Muscle of leg (tissue), 11 donors: Measurements from ENCODE around the gene ZNF467. TPM values are rescaled to one million over a fixed set of nuclear protein-coding genes. Genes with fewer than 3 reads are reported as not detected.

Source experiments
- DNase-seq: peaks from one replicate; pipeline ENCODE4 v3.0.0; 2013
- H3K27ac ChIP-seq: one replicate; pipeline ENCODE4 v1.5.1; 2013; ENCODE audit warnings: mild to moderate bottlenecking, low read length, control low read depth
- H3K27me3 ChIP-seq: one replicate; pipeline ENCODE4 v1.6.1; 2013; ENCODE audit warnings: low read length; ENCODE audit not compliant: control insufficient read depth, insufficient read depth
- H3K36me3 ChIP-seq: one replicate; pipeline ENCODE4 v1.6.1; 2013; ENCODE audit warnings: low read length; ENCODE audit not compliant: control insufficient read depth, insufficient read depth
- H3K4me1 ChIP-seq: one replicate; pipeline ENCODE4 v1.6.1; 2013; ENCODE audit warnings: low read length; ENCODE audit not compliant: control insufficient read depth, insufficient read depth
- H3K4me3 ChIP-seq: one replicate; pipeline ENCODE4 v1.5.1; 2013; ENCODE audit warnings: low read length, control low read depth
- H3K9me3 ChIP-seq: replicated peaks from 2 replicates; pipeline ENCODE4 v1.6.1; 2013; ENCODE audit warnings: low read depth, low read length; ENCODE audit not compliant: control insufficient read depth
- WGBS: methylation state at CpG from one replicate; pipeline ENCODE4 v1.1.5; 2013; ENCODE audit warnings: missing lambda C conversion rate; ENCODE audit not compliant: insufficient coverage; 5-methylcytosine and 5-hydroxymethylcytosine counted together
- polyA plus RNA-seq, 8 donors: library from polyadenylated mRNA; unstranded; fragments of 120-200 nt; gene quantifications; one replicate each; pipeline versions ENCODE4 v1.2.1 to v1.2.3, GENCODE V29; 2013; ENCODE audit warnings: inconsistent platforms in 1 of 8, low replicate concordance in 1 of 8; ENCODE audit not compliant: insufficient read length in 8 of 8, insufficient read depth in 1 of 8
- total RNA-seq: library from RNA; stranded (reverse); fragments of 120-200 nt; gene quantifications from one replicate; pipeline ENCODE4 v1.2.4, GENCODE V29; 2013

The ZNF467 gene
- total and polyA plus RNA-seq, 9 donors = 3.0 to 14.3 (median 6.9) TPM

- no peak overlapping the region for H3K4me3 ChIP-seq
- no peak overlapping the region for H3K27ac ChIP-seq
- H3K36me3 ChIP-seq = peaks cover 92% of the 10 kb centered on the region
- 78% methylated on average over 4 of the region's 5 CpGs for WGBS
- DNase-seq = no peak
- H3K9me3 ChIP-seq = no peaks in the 10 kb centered on the region
- peaks cover 27% of the 10 kb centered on the region for H3K4me1 ChIP-seq
- H3K27me3 ChIP-seq = no peaks in the 10 kb centered on the region
These were observed 43.8 kb downstream of the ZNF467 start for GRCh38 chr7:149729586-149729982.

- Histone ChIP-seq H3K9me3 (no peaks in the 10 kb centered on the region), H3K36me3 (peaks cover 92% of the 10 kb centered on the region), H3K27me3 (no peaks in the 10 kb centered on the region), H3K27ac (peak overlapping the region; percentile 40), H3K4me3 (no peak overlapping the region), H3K4me1 (peaks cover 27% of the 10 kb centered on the region)
- WGBS = 88% methylated on average over 18 of the region's 21 CpGs
- no peak for DNase-seq
These were observed 44.7 kb downstream of the ZNF467 start for GRCh38 chr7:149728491-149729375.

GRCh38 chr7:149727899-149728476 lies 45.4 kb downstream of the ZNF467 start:
- Histone ChIP-seq H3K27me3 (no peaks in the 10 kb centered on the region), H3K36me3 (peaks cover 94% of the 10 kb centered on the region), H3K4me3 (no peak overlapping the region), H3K27ac (peak overlapping the region; percentile 40), H3K9me3 (no peaks in the 10 kb centered on the region), H3K4me1 (peaks cover 27% of the 10 kb centered on the region)
- 82% methylated on average over 8 of the region's 12 CpGs for WGBS
- peak; percentile 42 for DNase-seq

- Histone ChIP-seq H3K4me1 (peaks cover 27% of the 10 kb centered on the region), H3K27me3 (no peaks in the 10 kb centered on the region), H3K27ac (peak overlapping the region; percentile 40), H3K4me3 (no peak overlapping the region), H3K9me3 (no peaks in the 10 kb centered on the region), H3K36me3 (peaks cover 94% of the 10 kb centered on the region)
- no peak for DNase-seq
- 85% methylated on average over 11 of the region's 13 CpGs for WGBS
These were observed 46.1 kb downstream of the ZNF467 start for GRCh38 chr7:149727053-149727898.

GRCh38 chr7:149725916-149726315 lies 47.5 kb downstream of the ZNF467 start:
- 94% methylated on average over 4 of the region's 6 CpGs for WGBS
- Histone ChIP-seq H3K9me3 (no peaks in the 10 kb centered on the region), H3K4me1 (peaks cover 33% of the 10 kb centered on the region)

GRCh38 chr7:149725426-149725821 lies 48.0 kb downstream of the ZNF467 start:
- no peaks in the 10 kb centered on the region for H3K27me3 ChIP-seq
- no peak overlapping the region for H3K4me3 ChIP-seq
- peaks cover 36% of the 10 kb centered on the region for H3K4me1 ChIP-seq
- H3K9me3 ChIP-seq = no peaks in the 10 kb centered on the region
- peaks cover 92% of the 10 kb centered on the region for H3K36me3 ChIP-seq
- 88% methylated on average over 10 of the region's 12 CpGs for WGBS
- no peak overlapping the region for H3K27ac ChIP-seq
- DNase-seq = peak; percentile 53

More at GRCh38 chr7:149725916-149726315, 47.5 kb downstream of the ZNF467 start:
- H3K27ac ChIP-seq = no peak overlapping the region
- H3K4me3 ChIP-seq = no peak overlapping the region
- no peaks in the 10 kb centered on the region for H3K27me3 ChIP-seq
- peaks cover 95% of the 10 kb centered on the region for H3K36me3 ChIP-seq
- DNase-seq = no peak

GRCh38 chr7:149724661-149725425 lies 48.5 kb downstream of the ZNF467 start:
- 90% methylated on average over 9 of the region's 12 CpGs for WGBS
- no peak overlapping the region for H3K4me3 ChIP-seq
- peaks cover 38% of the 10 kb centered on the region for H3K4me1 ChIP-seq
- no peaks in the 10 kb centered on the region for H3K27me3 ChIP-seq
- no peak overlapping the region for H3K27ac ChIP-seq
- DNase-seq = no peak
- H3K9me3 ChIP-seq = no peaks in the 10 kb centered on the region
- H3K36me3 ChIP-seq = peaks cover 92% of the 10 kb centered on the region

GRCh38 chr7:149723795-149724495 lies 49.4 kb downstream of the ZNF467 start:
- Histone ChIP-seq H3K27ac (no peak overlapping the region), H3K27me3 (no peaks in the 10 kb centered on the region), H3K4me3 (no peak overlapping the region), H3K9me3 (no peaks in the 10 kb centered on the region), H3K36me3 (peaks cover 84% of the 10 kb centered on the region), H3K4me1 (peaks cover 37% of the 10 kb centered on the region)
- DNase-seq = no peak
- 100% methylated on average over 2 of the region's 15 CpGs for WGBS

GRCh38 chr7:149723082-149723767 lies 50.2 kb downstream of the ZNF467 start:
- Histone ChIP-seq H3K4me3 (no peak overlapping the region), H3K27ac (no peak overlapping the region), H3K36me3 (peaks cover 76% of the 10 kb centered on the region), H3K9me3 (no peaks in the 10 kb centered on the region), H3K4me1 (peaks cover 35% of the 10 kb centered on the region), H3K27me3 (no peaks in the 10 kb centered on the region)
- 90% methylated on average over 10 of the region's 13 CpGs for WGBS
- DNase-seq = no peak
